HG02678 (cell line): ENCODE measurements around the gene RALA.
"Not testable (repeated sequence)": the region's sequence is repeated elsewhere in the genome, so short reads cannot be mapped to it uniquely, and the experiment has no call there.

Experiments used
- ATAC-seq: cut with Tn5 transposase; IDR thresholded peaks from one replicate; pipeline ENCODE4 v1.9.1; 2021; ENCODE audit warnings: mild to moderate bottlenecking, moderate library complexity; ENCODE audit not compliant: unreplicated experiment

Gene RALA

GRCh38 chr7:39645482-39646407, 22.4 kb downstream of the RALA start:
- ATAC-seq = no peak

GRCh38 chr7:39647816-39648215, 24.4 kb downstream of the RALA start:
- ATAC-seq = no peak

- ATAC-seq = no peak
Measured at GRCh38 chr7:39650676-39651075, 27.3 kb downstream of the RALA start.

GRCh38 chr7:39651265-39651664, 27.9 kb downstream of the RALA start:
- no peak for ATAC-seq

GRCh38 chr7:39656415-39656814, 33.0 kb downstream of the RALA start:
- ATAC-seq = peak; percentile 56

- ATAC-seq = no peak
Measured at GRCh38 chr7:39659356-39660013, 36.1 kb downstream of the RALA start.

GRCh38 chr7:39661960-39662359, 38.6 kb downstream of the RALA start:
- ATAC-seq = no peak

GRCh38 chr7:39663263-39663662, 39.9 kb downstream of the RALA start:
- no peak for ATAC-seq

GRCh38 chr7:39664057-39664456, 40.7 kb downstream of the RALA start:
- ATAC-seq = no peak

- ATAC-seq = no peak
Measured at GRCh38 chr7:39664585-39664984, 41.2 kb downstream of the RALA start.

- no peak for ATAC-seq
Measured at GRCh38 chr7:39666562-39666961, 43.2 kb downstream of the RALA start.

- ATAC-seq = no peak
Measured at GRCh38 chr7:39667341-39667923, 44.1 kb downstream of the RALA start.

- not testable (repeated sequence) for ATAC-seq
Measured at GRCh38 chr7:39668280-39668679, 44.9 kb downstream of the RALA start.

GRCh38 chr7:39670052-39670451, 46.7 kb downstream of the RALA start:
- no peak for ATAC-seq

GRCh38 chr7:39670934-39671333, 47.6 kb downstream of the RALA start:
- no peak for ATAC-seq

- ATAC-seq = no peak
Measured at GRCh38 chr7:39672176-39672575, 48.8 kb downstream of the RALA start.

- ATAC-seq = no peak
Measured at GRCh38 chr7:39673868-39674267, 50.5 kb downstream of the RALA start.

- ATAC-seq = no peak
Measured at GRCh38 chr7:39674406-39674805, 51.0 kb downstream of the RALA start.

- no peak for ATAC-seq
Measured at GRCh38 chr7:39676346-39676745, 53.0 kb downstream of the RALA start.

- no peak for ATAC-seq
Measured at GRCh38 chr7:39678930-39679709, 55.7 kb downstream of the RALA start.

GRCh38 chr7:39679874-39680273, 56.5 kb downstream of the RALA start:
- not testable (repeated sequence) for ATAC-seq
